WTC11 (cell line): ENCODE data around the gene PTPRT. TPM values are rescaled to one million over a fixed set of nuclear protein-coding genes. Genes with fewer than 3 reads are reported as not detected.

ENCODE experiments used
- ATAC-seq: fragments of 200-7000 bp; cut with Tn5 transposase; 2 replicates; pipeline ENCODE4 v1.10.0; 2021; ENCODE audit warnings: mild to moderate bottlenecking, moderate library complexity
- CTCF ChIA-PET: fragments of 300-600 bp; sonication (Branson Sonifier 250); formaldehyde crosslinking; loops from one replicate; lab custom pipeline; 2021; ENCODE audit warnings: antibody characterized with exemption; lab: Charles Lee
- POLR2A ChIA-PET: fragments of 350-600 bp; sonication (Branson Sonifier 250); formaldehyde crosslinking; loops from one replicate; lab custom pipeline; 2021; ENCODE audit warnings: antibody characterized with exemption; lab: Charles Lee
- DNase-seq: peaks from one replicate; pipeline ENCODE4 v3.0.0; 2021; ENCODE audit warnings: low spot score
- H3K27ac Mint-ChIP-seq: 2 replicates; pipeline ENCODE4 v1.8.0; 2021; ENCODE audit warnings: mixed read lengths
- H3K27me3 Mint-ChIP-seq: 2 replicates; pipeline ENCODE4 v1.8.0; 2021; ENCODE audit warnings: low read depth, mild to moderate bottlenecking, moderate library complexity, mixed read lengths
- H3K36me3 Mint-ChIP-seq: 2 replicates; pipeline ENCODE4 v1.8.0; 2021; ENCODE audit warnings: mixed read lengths
- H3K4me1 Mint-ChIP-seq: 2 replicates; pipeline ENCODE4 v1.8.0; 2022; ENCODE audit warnings: mixed read lengths
- H3K4me3 Mint-ChIP-seq: 2 replicates; pipeline ENCODE4 v1.8.0; 2021; ENCODE audit warnings: mild to moderate bottlenecking, moderate library complexity, mixed read lengths
- H3K9me3 Mint-ChIP-seq: 2 replicates; pipeline ENCODE4 v1.8.0; 2021; ENCODE audit warnings: mixed read lengths
- GRHL2 ChIP-seq: fragments of 250-450 bp; sonication (Bioruptor Pico); IDR thresholded peaks from 2 replicates; pipeline ENCODE4 v1.8.0; 2022; ENCODE audit warnings: mild to moderate bottlenecking, moderate library complexity; ENCODE audit not compliant: insufficient replicate concordance, severe bottlenecking
- JUN ChIP-seq: sonication (generic); formaldehyde crosslinking; IDR thresholded peaks from 2 replicates; pipeline ENCODE4 v1.8.0; 2023; ENCODE audit warnings: mild to moderate bottlenecking, missing genetic modification reagents
- NFE2L1 ChIP-seq: sonication (generic); formaldehyde crosslinking; IDR thresholded peaks from 2 replicates; pipeline ENCODE4 v1.8.1; 2023; ENCODE audit warnings: missing genetic modification reagents
- SMAD4 ChIP-seq: sonication (generic); formaldehyde crosslinking; IDR thresholded peaks from 2 replicates; pipeline ENCODE4 v1.8.0; 2022; ENCODE audit warnings: mild to moderate bottlenecking, missing genetic modification reagents
- TP53 ChIP-seq: sonication (generic); formaldehyde crosslinking; IDR thresholded peaks from 2 replicates; pipeline ENCODE4 v1.8.1; 2023; ENCODE audit warnings: mild to moderate bottlenecking, missing genetic modification reagents
- ZNF232 ChIP-seq: sonication (generic); formaldehyde crosslinking; IDR thresholded peaks from 2 replicates; pipeline ENCODE4 v1.8.0; 2022; ENCODE audit warnings: mild to moderate bottlenecking, missing genetic modification reagents
- ZNF317 ChIP-seq: sonication (generic); formaldehyde crosslinking; IDR thresholded peaks from 2 replicates; pipeline ENCODE4 v1.8.1; 2023; ENCODE audit warnings: low read depth, mild to moderate bottlenecking, moderate library complexity, missing genetic modification reagents, borderline replicate concordance
- total RNA-seq: library from RNA; stranded (reverse); gene quantifications from 3 replicates; pipeline ENCODE4 v1.2.3, GENCODE V29; 2021
- TF ChIP-seq, protein P1 (sequence below): fragments of 250-450 bp; sonication (Bioruptor Pico); IDR thresholded peaks from 2 replicates; pipeline ENCODE4 v1.9.0; 2021; ENCODE audit warnings: mild to moderate bottlenecking
- TF ChIP-seq, protein P2 (sequence below): sonication (generic); formaldehyde crosslinking; IDR thresholded peaks from 2 replicates; pipeline ENCODE4 v1.8.0; 2022; ENCODE audit warnings: missing genetic modification reagents
- TF ChIP-seq, protein P3 (sequence below): sonication (generic); formaldehyde crosslinking; IDR thresholded peaks from 2 replicates; pipeline ENCODE4 v1.8.0; 2022; ENCODE audit warnings: mild to moderate bottlenecking, missing genetic modification reagents
- TF ChIP-seq, protein P4 (sequence below): sonication (generic); formaldehyde crosslinking; IDR thresholded peaks from 2 replicates; pipeline ENCODE4 v1.8.0; 2022; ENCODE audit warnings: mild to moderate bottlenecking, missing genetic modification reagents
- TF ChIP-seq, protein P5 (sequence below): sonication (generic); formaldehyde crosslinking; IDR thresholded peaks from 2 replicates; pipeline ENCODE4 v1.8.1; 2022; ENCODE audit warnings: low read depth, missing genetic modification reagents, borderline replicate concordance
- TF ChIP-seq, protein P6 (sequence below): sonication (generic); formaldehyde crosslinking; IDR thresholded peaks from 2 replicates; pipeline ENCODE4 v1.8.1; 2022; ENCODE audit warnings: mild to moderate bottlenecking, missing genetic modification reagents, moderate library complexity, borderline replicate concordance

The PTPRT gene
- total RNA-seq, 1 experiment from 2014 or later = 1.1 TPM

DNA sequence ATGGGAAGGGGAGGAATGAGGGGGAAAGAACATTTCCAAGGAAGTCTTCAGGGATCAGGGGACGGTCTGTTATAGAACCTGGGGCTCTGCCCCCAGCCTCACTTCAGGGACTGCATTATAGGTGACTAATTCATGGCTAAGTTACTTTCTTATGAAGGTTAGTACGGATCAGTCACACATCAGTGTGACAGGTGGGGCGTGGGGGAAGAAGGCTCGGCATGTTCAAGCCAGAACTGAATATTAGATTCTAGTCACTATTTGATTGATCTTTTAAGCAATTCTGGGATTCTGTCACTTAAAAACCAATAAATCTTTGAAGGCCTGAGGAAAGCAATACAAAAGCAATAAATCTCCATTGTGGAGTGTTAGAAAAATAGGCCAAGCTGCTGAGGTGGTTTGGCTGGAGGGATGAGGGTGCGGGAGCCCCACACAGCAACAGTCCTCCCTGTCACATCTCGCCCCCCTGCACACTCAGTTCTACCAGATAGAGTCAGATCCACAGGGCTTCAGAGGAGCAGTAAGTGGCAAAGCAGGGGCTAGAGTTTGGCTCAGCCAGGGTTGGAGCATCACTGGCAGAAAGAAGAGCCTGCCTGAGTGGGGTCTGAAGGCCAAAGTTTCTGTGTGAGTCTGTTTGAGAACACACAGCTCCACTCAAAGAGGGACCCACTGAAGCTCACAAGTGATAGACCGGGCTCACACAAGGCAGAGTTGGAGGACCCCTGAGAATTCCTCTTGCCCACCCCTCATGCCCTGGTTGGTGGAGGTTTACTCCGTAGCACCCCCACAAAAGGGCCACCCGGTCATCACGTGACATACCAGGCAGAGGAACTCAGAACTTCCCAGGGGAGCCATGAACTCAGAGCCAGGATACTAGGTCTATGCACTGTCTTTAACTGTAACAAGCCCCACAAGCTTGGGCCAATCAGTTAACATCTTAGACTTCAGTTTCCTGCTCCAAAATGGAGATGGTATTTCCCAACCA lies 843.2 kb downstream of the PTPRT start:
- CTCF ChIA-PET = no interaction called here

More for the DNA sequence above, 843.2 kb downstream of the PTPRT start:
- Mint-ChIP-seq H3K27me3 (no peaks in the 10 kb centered on the region; the same call in none of the 2 replicates), H3K4me3 (no peak overlapping the region), H3K27ac (no peak overlapping the region), H3K4me1 (peaks cover 11% of the 10 kb centered on the region), H3K36me3 (no peaks in the 10 kb centered on the region), H3K9me3 (peaks cover 18% of the 10 kb centered on the region)
- TF ChIP-seq ZNF232 (no peak), NFE2L1 (CRISPR knock-in tag) (no peak), TP53 (no peak), SMAD4 (CRISPR knock-in tag) (no peak), GRHL2 (no peak), ZNF317 (CRISPR knock-in tag) (no peak), JUN (CRISPR knock-in tag) (no peak)
- TF ChIP-seq, protein P1, sequence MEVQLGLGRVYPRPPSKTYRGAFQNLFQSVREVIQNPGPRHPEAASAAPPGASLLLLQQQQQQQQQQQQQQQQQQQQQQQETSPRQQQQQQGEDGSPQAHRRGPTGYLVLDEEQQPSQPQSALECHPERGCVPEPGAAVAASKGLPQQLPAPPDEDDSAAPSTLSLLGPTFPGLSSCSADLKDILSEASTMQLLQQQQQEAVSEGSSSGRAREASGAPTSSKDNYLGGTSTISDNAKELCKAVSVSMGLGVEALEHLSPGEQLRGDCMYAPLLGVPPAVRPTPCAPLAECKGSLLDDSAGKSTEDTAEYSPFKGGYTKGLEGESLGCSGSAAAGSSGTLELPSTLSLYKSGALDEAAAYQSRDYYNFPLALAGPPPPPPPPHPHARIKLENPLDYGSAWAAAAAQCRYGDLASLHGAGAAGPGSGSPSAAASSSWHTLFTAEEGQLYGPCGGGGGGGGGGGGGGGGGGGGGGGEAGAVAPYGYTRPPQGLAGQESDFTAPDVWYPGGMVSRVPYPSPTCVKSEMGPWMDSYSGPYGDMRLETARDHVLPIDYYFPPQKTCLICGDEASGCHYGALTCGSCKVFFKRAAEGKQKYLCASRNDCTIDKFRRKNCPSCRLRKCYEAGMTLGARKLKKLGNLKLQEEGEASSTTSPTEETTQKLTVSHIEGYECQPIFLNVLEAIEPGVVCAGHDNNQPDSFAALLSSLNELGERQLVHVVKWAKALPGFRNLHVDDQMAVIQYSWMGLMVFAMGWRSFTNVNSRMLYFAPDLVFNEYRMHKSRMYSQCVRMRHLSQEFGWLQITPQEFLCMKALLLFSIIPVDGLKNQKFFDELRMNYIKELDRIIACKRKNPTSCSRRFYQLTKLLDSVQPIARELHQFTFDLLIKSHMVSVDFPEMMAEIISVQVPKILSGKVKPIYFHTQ (CRISPR knock-in tag) = no peak
- TF ChIP-seq, protein P2, sequence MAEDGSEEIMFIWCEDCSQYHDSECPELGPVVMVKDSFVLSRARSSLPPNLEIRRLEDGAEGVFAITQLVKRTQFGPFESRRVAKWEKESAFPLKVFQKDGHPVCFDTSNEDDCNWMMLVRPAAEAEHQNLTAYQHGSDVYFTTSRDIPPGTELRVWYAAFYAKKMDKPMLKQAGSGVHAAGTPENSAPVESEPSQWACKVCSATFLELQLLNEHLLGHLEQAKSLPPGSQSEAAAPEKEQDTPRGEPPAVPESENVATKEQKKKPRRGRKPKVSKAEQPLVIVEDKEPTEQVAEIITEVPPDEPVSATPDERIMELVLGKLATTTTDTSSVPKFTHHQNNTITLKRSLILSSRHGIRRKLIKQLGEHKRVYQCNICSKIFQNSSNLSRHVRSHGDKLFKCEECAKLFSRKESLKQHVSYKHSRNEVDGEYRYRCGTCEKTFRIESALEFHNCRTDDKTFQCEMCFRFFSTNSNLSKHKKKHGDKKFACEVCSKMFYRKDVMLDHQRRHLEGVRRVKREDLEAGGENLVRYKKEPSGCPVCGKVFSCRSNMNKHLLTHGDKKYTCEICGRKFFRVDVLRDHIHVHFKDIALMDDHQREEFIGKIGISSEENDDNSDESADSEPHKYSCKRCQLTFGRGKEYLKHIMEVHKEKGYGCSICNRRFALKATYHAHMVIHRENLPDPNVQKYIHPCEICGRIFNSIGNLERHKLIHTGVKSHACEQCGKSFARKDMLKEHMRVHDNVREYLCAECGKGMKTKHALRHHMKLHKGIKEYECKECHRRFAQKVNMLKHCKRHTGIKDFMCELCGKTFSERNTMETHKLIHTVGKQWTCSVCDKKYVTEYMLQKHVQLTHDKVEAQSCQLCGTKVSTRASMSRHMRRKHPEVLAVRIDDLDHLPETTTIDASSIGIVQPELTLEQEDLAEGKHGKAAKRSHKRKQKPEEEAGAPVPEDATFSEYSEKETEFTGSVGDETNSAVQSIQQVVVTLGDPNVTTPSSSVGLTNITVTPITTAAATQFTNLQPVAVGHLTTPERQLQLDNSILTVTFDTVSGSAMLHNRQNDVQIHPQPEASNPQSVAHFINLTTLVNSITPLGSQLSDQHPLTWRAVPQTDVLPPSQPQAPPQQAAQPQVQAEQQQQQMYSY = no peak
- TF ChIP-seq, protein P3, sequence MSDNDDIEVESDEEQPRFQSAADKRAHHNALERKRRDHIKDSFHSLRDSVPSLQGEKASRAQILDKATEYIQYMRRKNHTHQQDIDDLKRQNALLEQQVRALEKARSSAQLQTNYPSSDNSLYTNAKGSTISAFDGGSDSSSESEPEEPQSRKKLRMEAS (CRISPR knock-in tag) = no peak
- TF ChIP-seq, protein P4, sequence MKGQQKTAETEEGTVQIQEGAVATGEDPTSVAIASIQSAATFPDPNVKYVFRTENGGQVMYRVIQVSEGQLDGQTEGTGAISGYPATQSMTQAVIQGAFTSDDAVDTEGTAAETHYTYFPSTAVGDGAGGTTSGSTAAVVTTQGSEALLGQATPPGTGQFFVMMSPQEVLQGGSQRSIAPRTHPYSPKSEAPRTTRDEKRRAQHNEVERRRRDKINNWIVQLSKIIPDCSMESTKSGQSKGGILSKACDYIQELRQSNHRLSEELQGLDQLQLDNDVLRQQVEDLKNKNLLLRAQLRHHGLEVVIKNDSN (CRISPR knock-in tag) = no peak
- TF ChIP-seq, protein P5, sequence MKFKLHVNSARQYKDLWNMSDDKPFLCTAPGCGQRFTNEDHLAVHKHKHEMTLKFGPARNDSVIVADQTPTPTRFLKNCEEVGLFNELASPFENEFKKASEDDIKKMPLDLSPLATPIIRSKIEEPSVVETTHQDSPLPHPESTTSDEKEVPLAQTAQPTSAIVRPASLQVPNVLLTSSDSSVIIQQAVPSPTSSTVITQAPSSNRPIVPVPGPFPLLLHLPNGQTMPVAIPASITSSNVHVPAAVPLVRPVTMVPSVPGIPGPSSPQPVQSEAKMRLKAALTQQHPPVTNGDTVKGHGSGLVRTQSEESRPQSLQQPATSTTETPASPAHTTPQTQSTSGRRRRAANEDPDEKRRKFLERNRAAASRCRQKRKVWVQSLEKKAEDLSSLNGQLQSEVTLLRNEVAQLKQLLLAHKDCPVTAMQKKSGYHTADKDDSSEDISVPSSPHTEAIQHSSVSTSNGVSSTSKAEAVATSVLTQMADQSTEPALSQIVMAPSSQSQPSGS = no peak
- TF ChIP-seq, protein P6, sequence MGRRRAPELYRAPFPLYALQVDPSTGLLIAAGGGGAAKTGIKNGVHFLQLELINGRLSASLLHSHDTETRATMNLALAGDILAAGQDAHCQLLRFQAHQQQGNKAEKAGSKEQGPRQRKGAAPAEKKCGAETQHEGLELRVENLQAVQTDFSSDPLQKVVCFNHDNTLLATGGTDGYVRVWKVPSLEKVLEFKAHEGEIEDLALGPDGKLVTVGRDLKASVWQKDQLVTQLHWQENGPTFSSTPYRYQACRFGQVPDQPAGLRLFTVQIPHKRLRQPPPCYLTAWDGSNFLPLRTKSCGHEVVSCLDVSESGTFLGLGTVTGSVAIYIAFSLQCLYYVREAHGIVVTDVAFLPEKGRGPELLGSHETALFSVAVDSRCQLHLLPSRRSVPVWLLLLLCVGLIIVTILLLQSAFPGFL (CRISPR knock-in tag) = no peak
- no peak for DNase-seq
- POLR2A ChIA-PET = no interaction called here
- ATAC-seq = no peak
